Panc1 (cell line): ENCODE results near the gene MAPK4. TPM values are rescaled to one million over a fixed set of nuclear protein-coding genes. Genes with fewer than 3 reads are reported as not detected.
"Not testable (repeated sequence)": the region's sequence is repeated elsewhere in the genome, so short reads cannot be mapped to it uniquely, and the experiment has no call there.

Source experiments
- ATAC-seq: fragments of 200-7000 bp; cut with Tn5 transposase; 2 replicates; pipeline ENCODE4 v1.9.1; 2020; ENCODE audit warnings: mild to moderate bottlenecking, moderate library complexity
- BruUV-seq: library from RNA; stranded (reverse); fragments of 400-500 nt; replicated peaks from 2 replicates; lab custom pipeline; 2021; lab: Mats Ljungman, UMichigan
- CTCF ChIA-PET: fragments of 300-600 bp; sonication (Branson Sonifier 250); formaldehyde crosslinking; loops from one replicate; lab custom pipeline; 2022; ENCODE audit warnings: antibody characterized with exemption; lab: Charles Lee
- POLR2A ChIA-PET: fragments of 300-600 bp; sonication (Branson Sonifier 250); formaldehyde crosslinking; loops from one replicate; lab custom pipeline; 2022; ENCODE audit warnings: antibody characterized with exemption; lab: Charles Lee
- DNase-seq: peaks from one replicate; pipeline ENCODE4 v3.0.0-alpha.2; 2010; ENCODE audit warnings: low read depth, low spot score
- H3K27ac ChIP-seq: 2 replicates; pipeline ENCODE4 v1.5.1; 2011; ENCODE audit warnings: mild to moderate bottlenecking, low read length, inconsistent platforms
- H3K27me3 ChIP-seq: fragments of 200-500 bp; sonication (Bioruptor generic); 2 replicates; pipeline ENCODE4 v1.6.0; 2014; ENCODE audit warnings: low read length, inconsistent platforms; ENCODE audit not compliant: control insufficient read depth, insufficient read depth
- H3K36me3 ChIP-seq: fragments of 200-500 bp; sonication (Bioruptor generic); 2 replicates; pipeline ENCODE4 v1.5.1; 2014; ENCODE audit warnings: inconsistent platforms, mild to moderate bottlenecking, low read length, moderate library complexity; ENCODE audit not compliant: control insufficient read depth, insufficient read depth
- H3K4me1 ChIP-seq: 2 replicates; pipeline ENCODE4 v1.5.1; 2011; ENCODE audit warnings: inconsistent platforms, mild to moderate bottlenecking, low read length, moderate library complexity; ENCODE audit not compliant: control insufficient read depth, insufficient read depth
- H3K4me3 ChIP-seq, 2 experiments: 2 replicates each; pipeline ENCODE4 v1.5.1; 2011 to 2012; ENCODE audit warnings: low read depth in 2 of 2, low read length in 2 of 2, mild to moderate bottlenecking in 2 of 2, inconsistent platforms in 1 of 2, moderate library complexity in 1 of 2
- H3K9me3 ChIP-seq: fragments of 200-500 bp; sonication (Bioruptor generic); 2 replicates; pipeline ENCODE4 v1.5.1; 2014; ENCODE audit warnings: low read depth, mild to moderate bottlenecking, inconsistent platforms, low read length, moderate library complexity; ENCODE audit not compliant: control insufficient read depth, insufficient read depth
- POLR2AphosphoS5 ChIP-seq: IDR thresholded peaks from 2 replicates; pipeline ENCODE4 v1.6.1; 2012; ENCODE audit warnings: mild to moderate bottlenecking, low read depth, low read length, moderate library complexity
- SIN3A ChIP-seq: IDR thresholded peaks from 2 replicates; pipeline ENCODE4 v1.6.1; 2012; ENCODE audit warnings: low read depth, mild to moderate bottlenecking, low read length, moderate library complexity, borderline replicate concordance; ENCODE audit not compliant: insufficient read depth
- TCF7L2 ChIP-seq: IDR thresholded peaks from 2 replicates; pipeline ENCODE4 v1.6.1; 2011; ENCODE audit warnings: mild to moderate bottlenecking, low read depth, low read length, inconsistent platforms
- in situ Hi-C: cut with HindIII; loops from 2 replicates; pipeline ENCODE4 v1.10.0; 2016; ENCODE audit warnings: low sequenced_read_pairs, low pct_unique_long_range_greater_than_20kb
- intact Hi-C: fragments of 100-400 bp; cut with micrococcal nuclease; formaldehyde crosslinking; loops from one replicate; pipeline ENCODE4 v1.10.0; 2022; ENCODE audit not compliant: unreplicated experiment
- total RNA-seq: library from RNA; stranded (reverse); gene quantifications from one replicate; pipeline ENCODE4 v1.2.1, GENCODE V29; 2021; ENCODE audit not compliant: unreplicated experiment
- TF ChIP-seq, protein P1 (sequence below), 2 experiments: IDR thresholded peaks; 2 replicates each; pipeline ENCODE4 v1.6.1; 2011 to 2012; ENCODE audit warnings: low read depth in 2 of 2, control low read depth in 1 of 2, low read length in 1 of 2, mild to moderate bottlenecking in 1 of 2, moderate library complexity in 1 of 2; ENCODE audit not compliant: insufficient read depth in 1 of 2
- TF ChIP-seq, protein P2 (sequence below): fragments of 450-650 bp; IDR thresholded peaks from 2 replicates; pipeline ENCODE4 v1.5.1; 2017; ENCODE audit warnings: mild to moderate bottlenecking

The MAPK4 gene
- total RNA-seq, 1 experiment from 2014 or later = not detected

DNA sequence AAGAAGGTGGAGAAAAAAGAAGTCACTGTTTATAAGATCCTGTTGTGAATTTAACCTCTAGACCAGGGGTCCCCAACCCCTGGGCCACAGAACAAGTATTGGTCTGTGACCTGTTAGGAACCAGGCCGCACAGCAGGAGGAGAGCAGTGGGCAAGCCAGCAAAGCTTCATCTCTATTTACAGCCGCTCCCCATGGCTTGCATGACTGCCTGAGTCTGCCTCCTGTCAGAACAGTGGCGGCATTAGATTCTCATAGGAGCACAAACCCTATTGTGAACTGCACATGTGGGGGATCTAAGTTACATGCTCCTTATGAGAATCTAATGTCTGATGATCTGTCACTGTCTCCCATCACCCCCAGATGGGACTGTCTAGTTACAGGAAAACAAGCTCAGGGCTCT lies 13.3 kb downstream of the MAPK4 start:
- H3K27ac ChIP-seq, CTCF ChIA-PET, H3K4me1 ChIP-seq, H3K36me3 ChIP-seq, H3K9me3 ChIP-seq, in situ Hi-C loops, POLR2A ChIA-PET, H3K4me3 ChIP-seq, ATAC-seq, DNase-seq, H3K27me3 ChIP-seq, BruUV-seq, intact Hi-C loops: not testable (repeated sequence)

DNA sequence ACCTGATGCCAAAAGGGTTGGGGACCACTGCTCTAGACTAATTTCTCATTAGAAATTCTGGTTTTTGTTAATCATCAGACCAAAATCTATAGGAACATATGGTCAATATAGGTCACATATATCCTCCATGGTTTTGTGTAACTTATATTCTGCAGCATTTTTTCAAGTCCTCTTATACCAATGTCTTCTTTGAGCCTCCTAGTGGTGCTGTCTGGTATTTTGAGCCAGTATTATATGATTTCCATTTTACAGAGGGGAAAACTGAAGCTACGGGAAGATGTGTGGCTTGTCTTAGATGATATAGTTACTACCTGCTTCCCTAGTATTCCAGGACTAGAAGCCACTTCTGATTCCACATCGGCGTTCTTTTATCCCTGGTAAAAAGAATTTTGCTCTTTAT lies 13.8 kb downstream of the MAPK4 start:
- Histone ChIP-seq H3K27ac (no peak overlapping the region), H3K4me3 (no peak overlapping the region), H3K4me1 (no peaks in the 10 kb centered on the region), H3K27me3 (peaks cover 2% of the 10 kb centered on the region), H3K9me3 (no peaks in the 10 kb centered on the region), H3K36me3 (no peaks in the 10 kb centered on the region)
- DNase-seq (no peak), ATAC-seq (no peak)
- POLR2A ChIA-PET = no interaction called here
- in situ Hi-C loops = no loop called here
- TF ChIP-seq, protein P1, sequence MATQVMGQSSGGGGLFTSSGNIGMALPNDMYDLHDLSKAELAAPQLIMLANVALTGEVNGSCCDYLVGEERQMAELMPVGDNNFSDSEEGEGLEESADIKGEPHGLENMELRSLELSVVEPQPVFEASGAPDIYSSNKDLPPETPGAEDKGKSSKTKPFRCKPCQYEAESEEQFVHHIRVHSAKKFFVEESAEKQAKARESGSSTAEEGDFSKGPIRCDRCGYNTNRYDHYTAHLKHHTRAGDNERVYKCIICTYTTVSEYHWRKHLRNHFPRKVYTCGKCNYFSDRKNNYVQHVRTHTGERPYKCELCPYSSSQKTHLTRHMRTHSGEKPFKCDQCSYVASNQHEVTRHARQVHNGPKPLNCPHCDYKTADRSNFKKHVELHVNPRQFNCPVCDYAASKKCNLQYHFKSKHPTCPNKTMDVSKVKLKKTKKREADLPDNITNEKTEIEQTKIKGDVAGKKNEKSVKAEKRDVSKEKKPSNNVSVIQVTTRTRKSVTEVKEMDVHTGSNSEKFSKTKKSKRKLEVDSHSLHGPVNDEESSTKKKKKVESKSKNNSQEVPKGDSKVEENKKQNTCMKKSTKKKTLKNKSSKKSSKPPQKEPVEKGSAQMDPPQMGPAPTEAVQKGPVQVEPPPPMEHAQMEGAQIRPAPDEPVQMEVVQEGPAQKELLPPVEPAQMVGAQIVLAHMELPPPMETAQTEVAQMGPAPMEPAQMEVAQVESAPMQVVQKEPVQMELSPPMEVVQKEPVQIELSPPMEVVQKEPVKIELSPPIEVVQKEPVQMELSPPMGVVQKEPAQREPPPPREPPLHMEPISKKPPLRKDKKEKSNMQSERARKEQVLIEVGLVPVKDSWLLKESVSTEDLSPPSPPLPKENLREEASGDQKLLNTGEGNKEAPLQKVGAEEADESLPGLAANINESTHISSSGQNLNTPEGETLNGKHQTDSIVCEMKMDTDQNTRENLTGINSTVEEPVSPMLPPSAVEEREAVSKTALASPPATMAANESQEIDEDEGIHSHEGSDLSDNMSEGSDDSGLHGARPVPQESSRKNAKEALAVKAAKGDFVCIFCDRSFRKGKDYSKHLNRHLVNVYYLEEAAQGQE (IDR thresholded peaks at IDR 0.05; ENCODE audit: insufficient read depth in 1 of 2, low read depth in 2 of 2, low read length in 1 of 2) = no peak
- no peak for TF ChIP-seq POLR2AphosphoS5
- TF ChIP-seq, protein P2, sequence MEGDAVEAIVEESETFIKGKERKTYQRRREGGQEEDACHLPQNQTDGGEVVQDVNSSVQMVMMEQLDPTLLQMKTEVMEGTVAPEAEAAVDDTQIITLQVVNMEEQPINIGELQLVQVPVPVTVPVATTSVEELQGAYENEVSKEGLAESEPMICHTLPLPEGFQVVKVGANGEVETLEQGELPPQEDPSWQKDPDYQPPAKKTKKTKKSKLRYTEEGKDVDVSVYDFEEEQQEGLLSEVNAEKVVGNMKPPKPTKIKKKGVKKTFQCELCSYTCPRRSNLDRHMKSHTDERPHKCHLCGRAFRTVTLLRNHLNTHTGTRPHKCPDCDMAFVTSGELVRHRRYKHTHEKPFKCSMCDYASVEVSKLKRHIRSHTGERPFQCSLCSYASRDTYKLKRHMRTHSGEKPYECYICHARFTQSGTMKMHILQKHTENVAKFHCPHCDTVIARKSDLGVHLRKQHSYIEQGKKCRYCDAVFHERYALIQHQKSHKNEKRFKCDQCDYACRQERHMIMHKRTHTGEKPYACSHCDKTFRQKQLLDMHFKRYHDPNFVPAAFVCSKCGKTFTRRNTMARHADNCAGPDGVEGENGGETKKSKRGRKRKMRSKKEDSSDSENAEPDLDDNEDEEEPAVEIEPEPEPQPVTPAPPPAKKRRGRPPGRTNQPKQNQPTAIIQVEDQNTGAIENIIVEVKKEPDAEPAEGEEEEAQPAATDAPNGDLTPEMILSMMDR = no peak; the same call in 1 of the 2 replicates
- TF ChIP-seq TCF7L2 = no peak
- no peak for TF ChIP-seq SIN3A
- intact Hi-C loops = no loop called here
- CTCF ChIA-PET = no interaction called here
- BruUV-seq = no TSS peak

DNA sequence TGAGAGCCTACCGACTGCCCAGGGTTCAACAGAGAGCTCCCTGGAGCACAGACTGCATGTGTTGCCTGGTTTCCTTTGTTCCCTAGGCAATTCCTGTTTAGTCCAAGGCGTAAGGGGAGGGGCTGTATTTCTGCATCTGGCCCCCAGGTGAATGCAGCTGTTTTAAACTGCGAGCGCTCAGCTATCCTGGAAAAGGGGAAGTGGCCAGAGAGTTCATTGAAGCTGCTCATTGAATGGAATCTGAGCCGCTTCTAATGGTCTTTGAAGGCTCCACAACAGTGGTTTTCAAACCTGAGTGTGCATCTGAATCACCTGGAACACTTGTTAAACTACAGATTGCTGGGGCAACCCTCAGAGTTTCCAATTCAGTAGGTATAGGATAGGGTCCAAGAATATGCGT lies 18.1 kb downstream of the MAPK4 start:
- no peaks in the 10 kb centered on the region for H3K4me1 ChIP-seq
- no peak overlapping the region for H3K27ac ChIP-seq
- no peak overlapping the region for H3K4me3 ChIP-seq
- POLR2A ChIA-PET = no interaction called here
- no TSS peak for BruUV-seq
- DNase-seq (no peak), ATAC-seq (no peak)
- in situ Hi-C loops = no loop called here
- intact Hi-C loops = no loop called here
- no peaks in the 10 kb centered on the region for H3K9me3 ChIP-seq
- peaks cover 2% of the 10 kb centered on the region; the same call in 1 of the 2 replicates for H3K27me3 ChIP-seq
- CTCF ChIA-PET = no interaction called here
- TF ChIP-seq, protein P2 = no peak
- TF ChIP-seq, protein P1 (IDR thresholded peaks at IDR 0.05; ENCODE audit: insufficient read depth in 1 of 2, low read depth in 2 of 2, low read length in 1 of 2) = no peak
- TF ChIP-seq TCF7L2 (no peak), POLR2AphosphoS5 (no peak), SIN3A (no peak)
- H3K36me3 ChIP-seq = no peaks in the 10 kb centered on the region
